Inferior parietal cortex (tissue), 1 donor: ENCODE data around the gene ME2.
"Not testable (repeated sequence)": the region's sequence is repeated elsewhere in the genome, so short reads cannot be mapped to it uniquely, and the experiment has no call there.

Source experiments
- DNase-seq: peaks from one replicate; pipeline ENCODE4 v3.0.0-alpha.2; 2016; ENCODE audit errors: extremely low spot score

Gene ME2

GRCh38 chr18:50924372-50924771, 45.5 kb downstream of the ME2 start:
- no peak for DNase-seq

- DNase-seq, result no peak
Measured at GRCh38 chr18:50926521-50926920, 47.6 kb downstream of the ME2 start.

GRCh38 chr18:50928551-50928950, 49.6 kb downstream of the ME2 start:
- no peak for DNase-seq

GRCh38 chr18:50933684-50934083, 54.8 kb downstream of the ME2 start:
- DNase-seq, result no peak

DNA sequence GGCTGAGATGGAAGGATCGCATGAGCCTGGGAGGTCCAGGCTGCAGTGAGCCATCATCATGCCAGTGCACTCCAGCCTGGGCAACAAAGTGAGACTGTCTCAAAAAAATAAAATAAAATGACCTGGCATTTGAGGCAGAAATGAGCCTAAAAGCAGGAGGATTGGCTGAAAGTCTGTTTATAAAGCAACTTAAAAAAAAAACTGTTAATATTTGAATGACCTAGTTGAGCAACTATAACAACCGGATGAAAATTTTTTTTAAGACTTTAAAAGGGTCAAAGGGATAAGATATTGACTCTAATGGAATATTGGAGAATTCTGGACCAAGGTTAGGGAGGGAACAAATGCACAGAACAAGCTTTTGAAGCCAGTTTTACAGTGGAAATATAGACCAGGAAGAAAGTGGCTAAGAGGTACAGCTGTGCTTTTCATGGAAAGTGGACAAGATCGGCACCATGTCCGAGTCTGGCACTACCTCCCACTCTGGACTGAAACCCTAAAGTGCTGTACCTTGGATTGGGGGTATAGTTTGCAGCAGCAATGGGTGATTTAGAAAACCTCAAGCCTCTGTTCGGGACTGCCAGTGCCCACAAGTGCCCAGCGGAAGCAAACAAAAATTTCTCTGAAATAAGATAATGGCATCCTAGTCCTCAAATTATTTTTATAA, 55.8 kb downstream of the ME2 start:
- no peak for DNase-seq

DNA sequence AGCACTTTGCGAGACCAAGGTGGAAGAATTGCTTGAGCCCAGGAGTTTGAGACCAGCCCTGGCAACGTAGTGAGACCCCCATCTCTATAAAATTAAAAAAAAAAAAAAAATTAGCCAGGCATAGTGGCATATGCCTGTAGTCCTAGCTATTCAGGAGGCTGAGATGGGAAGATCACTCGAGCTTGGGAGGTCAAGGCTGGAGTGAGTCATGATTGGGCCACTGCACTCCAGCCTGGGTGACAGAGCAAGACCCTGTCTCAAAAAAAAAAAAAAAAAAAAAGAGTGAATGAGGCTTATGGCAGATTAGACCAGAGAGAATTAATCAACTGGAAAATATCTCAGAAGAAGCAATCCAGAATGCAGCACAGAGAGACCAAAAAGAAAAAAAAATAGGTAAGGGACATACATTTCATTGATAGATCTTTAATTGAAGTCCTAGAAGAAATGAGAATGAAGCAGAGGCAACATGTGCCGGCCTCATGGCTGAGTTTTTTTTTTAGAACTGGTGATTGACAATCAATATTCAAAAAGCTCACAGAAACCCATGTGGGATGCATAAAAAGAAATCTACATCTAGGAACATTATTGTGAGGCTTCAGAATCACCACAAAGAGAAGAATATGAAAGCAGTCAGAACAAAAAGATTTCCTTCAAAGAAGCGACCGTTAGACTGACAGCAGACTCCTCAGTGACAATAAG, 56.7 kb downstream of the ME2 start:
- no peak for DNase-seq

- no peak for DNase-seq
Measured at GRCh38 chr18:50937183-50937582, 58.3 kb downstream of the ME2 start.

DNA sequence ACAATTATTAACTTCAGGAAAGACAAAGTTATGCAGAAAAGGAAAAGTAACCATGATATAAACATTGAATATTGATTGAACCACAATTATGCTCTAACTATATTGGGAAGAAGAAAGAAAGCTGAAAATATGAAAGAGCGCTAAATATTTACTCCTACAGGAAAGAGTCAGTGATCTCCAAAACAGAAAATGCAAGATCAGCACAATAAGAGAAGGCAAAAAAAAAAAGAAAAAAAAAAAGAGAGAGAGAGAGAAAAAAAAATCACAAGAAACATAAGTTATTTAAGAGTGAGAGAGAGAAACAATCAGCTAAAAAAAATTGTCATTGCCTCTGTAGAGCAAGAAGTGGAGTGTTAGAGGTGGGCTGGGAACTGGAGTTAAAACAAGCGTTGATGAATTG, 60.0 kb downstream of the ME2 start:
- DNase-seq, result no peak

DNA sequence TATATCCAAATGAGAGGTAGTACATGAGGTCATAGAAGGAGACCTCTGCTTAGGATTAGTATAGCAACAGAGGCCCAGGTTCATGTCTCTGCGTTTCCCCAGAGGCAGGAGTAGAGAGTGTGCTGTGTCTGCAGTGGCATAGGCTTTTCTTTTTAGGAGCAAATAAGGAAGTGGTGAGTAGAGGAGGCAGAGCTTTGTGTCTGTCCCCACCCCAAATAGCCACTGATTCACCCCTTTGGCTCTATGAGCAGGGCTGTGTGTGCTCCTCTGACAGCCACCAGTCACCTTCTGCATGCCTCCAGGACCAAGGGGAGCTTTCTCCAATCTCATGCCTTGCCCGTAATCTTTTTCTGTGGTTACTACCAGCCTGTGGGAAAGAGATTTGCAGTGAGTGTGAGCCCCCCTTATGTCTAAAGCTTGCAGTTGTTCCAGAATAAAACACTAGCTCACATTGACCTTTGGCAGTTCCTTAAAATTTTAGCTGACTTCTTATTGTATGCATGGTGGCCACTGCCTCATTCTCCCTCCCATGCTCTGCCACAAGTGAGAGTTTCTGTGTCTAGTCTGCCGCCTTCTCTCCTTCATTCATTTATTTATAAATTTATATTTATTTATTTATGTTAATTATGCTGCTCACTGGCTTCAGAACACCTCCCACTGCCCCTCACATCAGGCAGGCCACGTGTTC, 65.5 kb downstream of the ME2 start:
- no peak for DNase-seq

DNA sequence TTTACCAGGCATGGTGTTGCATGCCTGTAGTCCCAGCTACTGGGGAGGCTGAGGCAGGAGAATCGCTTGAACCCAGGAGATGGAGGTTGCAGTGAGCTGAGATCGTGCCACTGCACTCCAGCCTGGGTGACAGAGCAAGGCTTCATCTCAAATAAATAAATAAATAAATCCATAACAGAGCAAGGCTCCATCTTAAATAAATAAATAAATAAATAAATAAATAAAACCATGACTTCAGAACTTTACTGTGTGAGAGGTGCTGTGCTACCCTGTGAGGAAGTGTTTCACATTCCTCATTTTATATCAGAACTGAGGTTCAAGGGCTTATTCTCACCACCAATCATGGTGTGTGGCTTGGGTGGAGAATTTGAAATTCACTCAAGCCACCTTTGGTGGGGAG, 67.0 kb downstream of the ME2 start:
- DNase-seq, result not testable (repeated sequence)

DNA sequence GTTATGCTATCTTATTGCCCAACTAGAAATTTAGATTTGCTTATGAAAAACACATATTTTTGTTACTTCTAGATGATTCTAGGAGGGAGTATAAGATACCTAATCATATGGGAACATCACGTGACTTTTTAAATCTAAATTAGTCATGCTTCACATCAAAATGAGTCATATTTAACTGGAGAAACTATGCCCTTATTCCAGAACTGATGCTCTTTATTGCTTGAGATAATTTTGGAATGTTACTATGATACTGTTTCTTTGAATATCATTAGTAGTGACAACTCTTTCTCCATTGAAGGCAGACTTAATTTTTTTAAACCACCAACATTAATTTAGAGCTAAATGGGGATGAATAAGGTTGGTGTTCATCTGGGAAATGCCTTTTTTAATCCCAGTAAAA, 69.0 kb downstream of the ME2 start:
- DNase-seq, result no peak

DNA sequence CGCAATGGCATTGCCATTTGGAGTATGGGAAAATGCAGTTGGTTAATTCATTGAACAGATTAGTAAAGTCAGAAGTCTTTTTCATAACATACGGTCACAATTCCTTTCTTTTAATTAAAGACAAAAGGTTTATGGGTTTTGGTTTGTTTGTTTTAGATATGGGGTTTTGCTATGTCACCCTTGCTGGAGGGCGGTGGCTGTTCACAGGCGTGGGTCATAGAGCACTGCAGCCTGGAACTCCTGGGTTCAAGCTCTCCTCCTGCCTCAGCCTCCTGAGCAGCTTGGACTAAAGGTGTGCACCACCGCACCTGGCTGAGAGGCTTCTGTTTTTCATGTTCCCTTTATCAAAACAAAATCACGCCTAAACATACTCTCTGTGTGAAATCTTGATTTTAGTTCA, 70.3 kb downstream of the ME2 start:
- DNase-seq, result no peak

DNA sequence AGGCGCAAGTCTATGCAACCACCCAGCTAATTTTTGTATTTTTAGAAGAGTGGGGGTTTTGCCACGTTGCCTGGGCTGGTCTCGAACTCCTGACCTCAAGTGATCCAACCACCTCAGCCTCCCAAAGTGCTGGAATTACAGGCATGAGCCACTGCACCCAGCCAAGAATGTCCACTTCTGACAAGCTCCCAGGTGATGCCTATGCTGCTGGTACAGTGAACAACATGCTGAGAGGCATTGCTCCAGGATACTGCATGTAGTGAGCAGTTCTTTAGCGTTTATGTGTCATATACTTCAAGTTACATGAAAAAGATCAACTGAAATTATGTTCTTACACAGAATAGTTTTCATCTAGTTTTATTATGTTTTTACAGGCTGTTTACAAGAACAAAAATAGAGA, 71.7 kb downstream of the ME2 start:
- DNase-seq, result no peak

- DNase-seq, result no peak
Measured at GRCh38 chr18:50953822-50954221, 74.9 kb downstream of the ME2 start.

- DNase-seq, result no peak
Measured at GRCh38 chr18:50955253-50955652, 76.3 kb downstream of the ME2 start.

GRCh38 chr18:50956116-50956515, 77.2 kb downstream of the ME2 start:
- no peak for DNase-seq

GRCh38 chr18:50961974-50962373, 83.1 kb downstream of the ME2 start:
- no peak for DNase-seq

- peak; percentile 74 for DNase-seq
Measured at GRCh38 chr18:50967714-50968661, 89.1 kb downstream of the ME2 start, which contains the start of gene ELAC1. Gene ELAC1, plus strand, starts transcription at chr18:50968040. Its CDS starts 6,365 bp downstream, at chr18:50974405.

DNA sequence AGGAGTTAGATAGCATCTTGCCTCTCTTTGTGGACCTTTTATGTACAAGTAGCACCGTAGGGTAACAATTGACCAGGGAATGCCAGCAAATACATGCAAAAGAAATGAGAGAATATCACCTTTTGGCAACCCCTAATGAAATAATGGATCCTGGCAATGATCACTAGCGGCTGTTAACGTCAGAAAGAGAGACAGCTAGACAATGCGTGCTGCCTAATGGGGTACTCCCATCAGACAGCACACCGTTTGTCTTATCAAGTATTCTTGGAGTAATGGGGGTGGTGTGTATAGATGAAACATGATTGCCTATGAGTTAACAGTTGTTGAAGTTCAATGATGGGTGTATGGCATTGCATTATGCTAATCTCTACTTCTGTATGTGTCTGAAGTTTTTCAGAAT, 90.5 kb downstream of the ME2 start:
- DNase-seq, result no peak

DNA sequence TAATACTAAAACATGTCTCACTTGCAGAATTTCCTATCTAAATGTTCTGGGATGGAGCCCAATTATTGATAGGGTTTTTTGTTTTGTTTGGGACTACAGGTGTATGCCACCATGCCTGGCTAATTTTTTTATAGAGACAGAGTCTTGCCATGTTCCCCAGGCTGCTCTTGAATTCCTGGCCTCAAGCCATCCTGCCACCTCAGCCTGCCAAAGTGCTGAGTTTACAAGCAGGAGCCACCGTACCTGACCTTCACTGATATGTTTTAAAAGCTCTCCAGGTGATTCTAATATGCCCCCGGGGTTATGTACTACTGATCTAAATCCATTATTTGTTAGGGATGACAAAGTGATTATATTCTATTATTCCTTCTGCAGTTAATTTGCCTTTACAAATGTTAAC, 91.1 kb downstream of the ME2 start:
- DNase-seq, result no peak

DNA sequence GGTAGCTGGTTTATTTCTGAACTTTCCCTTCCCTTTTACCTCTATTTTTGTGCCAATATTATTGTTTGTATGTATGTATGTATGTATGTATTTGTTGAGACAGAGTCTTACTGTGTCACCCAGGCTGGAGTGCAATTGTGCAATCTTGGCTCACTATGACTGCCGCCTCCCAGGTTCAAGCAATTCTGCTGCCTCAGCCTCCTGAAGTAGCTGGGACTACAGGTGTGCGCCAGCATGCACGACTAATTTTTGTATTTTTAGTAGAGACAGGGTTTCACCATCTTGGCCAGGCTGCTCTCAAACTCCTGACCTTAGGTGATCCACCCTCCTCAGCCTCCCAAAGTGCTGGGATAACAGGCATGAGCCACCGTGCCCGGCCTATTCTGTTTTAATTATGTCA, 93.5 kb downstream of the ME2 start:
- not testable (repeated sequence) for DNase-seq
